IMR-90 (cell line): ENCODE data around the gene MYO1D. TPM values are rescaled to one million over a fixed set of nuclear protein-coding genes. Genes with fewer than 3 reads are reported as not detected.

Experiments
- ATAC-seq: fragments of 200-7000 bp; cut with Tn5 transposase; 2 replicates; pipeline ENCODE4 v1.9.1; 2020; ENCODE audit warnings: low read depth, mild to moderate bottlenecking, moderate library complexity
- BruUV-seq: library from RNA; stranded (reverse); fragments of 400-500 nt; replicated peaks from 2 replicates; lab custom pipeline; 2021; lab: Mats Ljungman, UMichigan
- CTCF ChIA-PET: fragments of 300-600 bp; formaldehyde crosslinking; extraction: SDS; loops from one replicate; lab custom pipeline; 2021; ENCODE audit warnings: antibody characterized with exemption; lab: Yijun Ruan, JAX
- POLR2A ChIA-PET: fragments of 300-600 bp; sonication (Branson Sonifier 250); formaldehyde crosslinking; loops from one replicate; lab custom pipeline; 2022; ENCODE audit warnings: antibody characterized with exemption; ENCODE audit not compliant: unreplicated experiment; lab: Charles Lee
- DNase-seq: peaks from one replicate; pipeline ENCODE4 v3.0.0; 2013
- H2AFZ ChIP-seq: replicated peaks from 2 replicates; pipeline ENCODE3; 2013; ENCODE audit warnings: low read length, mild to moderate bottlenecking; ENCODE audit not compliant: poor library complexity
- H2AK5ac ChIP-seq: 2 replicates; pipeline ENCODE4 v1.6.1; 2013; ENCODE audit warnings: low read depth, low read length, inconsistent platforms
- H2AK9ac ChIP-seq: replicated peaks from 2 replicates; pipeline ENCODE3; 2013; ENCODE audit warnings: mild to moderate bottlenecking, low read depth, low read length, moderate library complexity; ENCODE audit not compliant: poor library complexity
- H2BK120ac ChIP-seq: 2 replicates; pipeline ENCODE4 v1.6.1; 2013; ENCODE audit warnings: low read depth, low read length, inconsistent platforms
- H2BK15ac ChIP-seq: 3 replicates; pipeline ENCODE4 v1.6.1; 2013; ENCODE audit warnings: low read depth, low read length, inconsistent platforms
- H2BK20ac ChIP-seq: 2 replicates; pipeline ENCODE4 v1.6.1; 2013; ENCODE audit warnings: low read depth, mild to moderate bottlenecking, inconsistent platforms, low read length, moderate library complexity
- H2BK5ac ChIP-seq: 2 replicates; pipeline ENCODE4 v1.6.1; 2013; ENCODE audit warnings: mild to moderate bottlenecking, low read depth, low read length, inconsistent platforms; ENCODE audit not compliant: poor library complexity, severe bottlenecking
- H3K14ac ChIP-seq: replicated peaks from 2 replicates; pipeline ENCODE4 v1.6.1; 2013; ENCODE audit warnings: low read depth, low read length, inconsistent platforms
- H3K18ac ChIP-seq: 2 replicates; pipeline ENCODE4 v1.6.1; 2013; ENCODE audit warnings: low read depth, low read length, control low read depth
- H3K23ac ChIP-seq: 2 replicates; pipeline ENCODE4 v1.6.1; 2013; ENCODE audit warnings: low read depth, low read length, inconsistent platforms
- H3K27ac ChIP-seq: 2 replicates; pipeline ENCODE4 v1.5.1; 2013; ENCODE audit warnings: mild to moderate bottlenecking, control low read depth, low read length; ENCODE audit not compliant: insufficient read depth
- H3K27me3 ChIP-seq: 2 replicates; pipeline ENCODE4 v1.6.1; 2013; ENCODE audit warnings: low read length; ENCODE audit not compliant: control insufficient read depth, insufficient read depth
- H3K36me3 ChIP-seq: 2 replicates; pipeline ENCODE4 v1.6.1; 2013; ENCODE audit warnings: low read length, mixed read lengths; ENCODE audit not compliant: control insufficient read depth, insufficient read depth
- H3K4ac ChIP-seq: 2 replicates; pipeline ENCODE4 v1.6.1; 2013; ENCODE audit warnings: low read depth, low read length, inconsistent platforms
- H3K4me1 ChIP-seq: 2 replicates; pipeline ENCODE4 v1.6.1; 2013; ENCODE audit warnings: low read length, mixed read lengths; ENCODE audit not compliant: control insufficient read depth, insufficient read depth
- H3K4me2 ChIP-seq: 2 replicates; pipeline ENCODE4 v1.6.1; 2013; ENCODE audit warnings: low read depth, mild to moderate bottlenecking, control low read depth, low read length, moderate library complexity
- H3K4me3 ChIP-seq: 2 replicates; pipeline ENCODE4 v1.5.1; 2013; ENCODE audit warnings: low read depth, mild to moderate bottlenecking, control low read depth, low read length, moderate library complexity; ENCODE audit not compliant: insufficient read depth
- H3K56ac ChIP-seq: 2 replicates; pipeline ENCODE4 v1.6.1; 2013; ENCODE audit warnings: low read length, inconsistent platforms; ENCODE audit not compliant: insufficient read depth; ENCODE audit errors: extremely low read depth
- H3K79me1 ChIP-seq, 2 experiments: 2 replicates each; pipeline ENCODE4 v1.6.1; 2013; ENCODE audit warnings: low read length in 2 of 2, inconsistent platforms in 1 of 2, low read depth in 1 of 2
- H3K9ac ChIP-seq: 2 replicates; pipeline ENCODE4 v1.6.1; 2013; ENCODE audit warnings: low read depth, low read length, control low read depth
- H3K9me1 ChIP-seq: 2 replicates; pipeline ENCODE4 v1.6.1; 2013; ENCODE audit warnings: low read length, inconsistent platforms; ENCODE audit not compliant: insufficient read depth
- H3K9me3 ChIP-seq: 2 replicates; pipeline ENCODE4 v1.6.1; 2013; ENCODE audit warnings: low read length; ENCODE audit not compliant: control insufficient read depth, insufficient read depth
- H4K20me1 ChIP-seq: 2 replicates; pipeline ENCODE4 v1.6.1; 2013; ENCODE audit warnings: low read length, inconsistent platforms; ENCODE audit not compliant: insufficient read depth
- H4K5ac ChIP-seq: 2 replicates; pipeline ENCODE4 v1.6.1; 2013; ENCODE audit warnings: mild to moderate bottlenecking, low read depth, low read length, control low read depth
- H4K8ac ChIP-seq, 2 experiments: 2 replicates each; pipeline ENCODE4 v1.6.1; 2013; ENCODE audit warnings: low read depth in 2 of 2, low read length in 2 of 2, control low read depth in 1 of 2, inconsistent platforms in 1 of 2
- H4K91ac ChIP-seq: 2 replicates; pipeline ENCODE4 v1.6.1; 2013; ENCODE audit warnings: low read depth, low read length, inconsistent platforms; ENCODE audit not compliant: insufficient read depth
- BHLHE40 ChIP-seq: fragments of 150-350 bp; IDR thresholded peaks from 2 replicates; pipeline ENCODE4 v1.6.1; 2016; ENCODE audit warnings: mild to moderate bottlenecking, low read depth, low read length
- CEBPB ChIP-seq: IDR thresholded peaks from 2 replicates; pipeline ENCODE4 v1.6.1; 2012; ENCODE audit warnings: low read depth, low read length, improper control_type of control experiment
- CHD1 ChIP-seq: IDR thresholded peaks from 2 replicates; pipeline ENCODE4 v1.6.1; 2012; ENCODE audit warnings: low read depth, low read length, improper control_type of control experiment
- CTCF ChIP-seq: conservative IDR thresholded peaks from 2 replicates; pipeline ENCODE4 v1.5.1; 2012; ENCODE audit warnings: mild to moderate bottlenecking, low read depth, low read length, improper control_type of control experiment
- ELK1 ChIP-seq: fragments of 150-350 bp; IDR thresholded peaks from 2 replicates; pipeline ENCODE4 v1.6.1; 2016; ENCODE audit warnings: low read depth, mild to moderate bottlenecking, low read length, moderate library complexity, borderline replicate concordance
- FOS ChIP-seq: fragments of 150-350 bp; IDR thresholded peaks from 2 replicates; pipeline ENCODE4 v1.6.1; 2016; ENCODE audit warnings: low read depth, low read length
- MAFK ChIP-seq: IDR thresholded peaks from 2 replicates; pipeline ENCODE4 v1.6.1; 2012; ENCODE audit warnings: low read depth, low read length, improper control_type of control experiment
- MAZ ChIP-seq: IDR thresholded peaks from 2 replicates; pipeline ENCODE4 v1.6.1; 2012; ENCODE audit warnings: low read depth, mild to moderate bottlenecking, low read length, improper control_type of control experiment, moderate library complexity, borderline replicate concordance
- MXI1 ChIP-seq: IDR thresholded peaks from 2 replicates; pipeline ENCODE4 v1.6.1; 2012; ENCODE audit warnings: low read depth, mild to moderate bottlenecking, low read length, moderate library complexity, borderline replicate concordance
- NFE2L2 ChIP-seq: fragments of 150-350 bp; IDR thresholded peaks from 2 replicates; pipeline ENCODE4 v1.6.1; 2016; ENCODE audit warnings: low read depth, mild to moderate bottlenecking, low read length
- POLR2A ChIP-seq: IDR thresholded peaks from 2 replicates; pipeline ENCODE4 v1.6.1; 2012; ENCODE audit warnings: mild to moderate bottlenecking, low read depth, low read length
- RAD21 ChIP-seq: IDR thresholded peaks from 2 replicates; pipeline ENCODE4 v1.6.1; 2012; ENCODE audit warnings: low read length, improper control_type of control experiment
- RCOR1 ChIP-seq: IDR thresholded peaks from 2 replicates; pipeline ENCODE4 v1.6.1; 2012; ENCODE audit warnings: mild to moderate bottlenecking, low read length, improper control_type of control experiment; ENCODE audit not compliant: insufficient replicate concordance
- RFX5 ChIP-seq: IDR thresholded peaks from 2 replicates; pipeline ENCODE4 v1.8.0; 2012; ENCODE audit warnings: low read depth, mild to moderate bottlenecking, low read length, moderate library complexity
- SMC3 ChIP-seq: fragments of 150-350 bp; IDR thresholded peaks from 2 replicates; pipeline ENCODE4 v1.6.1; 2016; ENCODE audit warnings: low read depth, mild to moderate bottlenecking, antibody characterized with exemption, low read length, moderate library complexity
- USF2 ChIP-seq: fragments of 150-350 bp; IDR thresholded peaks from 2 replicates; pipeline ENCODE4 v1.6.1; 2017; ENCODE audit warnings: mild to moderate bottlenecking, antibody characterized with exemption, low read length, low read depth
- WGBS, 2 experiments: methylation state at CpG; one replicate each; pipeline versions ENCODE4 v1.1.5 to v1.1.7; 2013; ENCODE audit warnings: missing lambda C conversion rate in 2 of 2; ENCODE audit not compliant: insufficient read length in 1 of 2; ENCODE audit errors: extremely low coverage in 2 of 2; 5-methylcytosine and 5-hydroxymethylcytosine counted together
- dilution Hi-C: fragments of 300-500 bp; cut with HindIII; formaldehyde crosslinking; loops from one replicate; pipeline ENCODE4 v1.14.3; 2018; ENCODE audit warnings: low sequenced_read_pairs; ENCODE audit not compliant: unreplicated experiment
- in situ Hi-C: fragments of 300-500 bp; cut with MboI; formaldehyde crosslinking; loops from 3 replicates; pipeline ENCODE4 v1.14.3; 2019; ENCODE audit warnings: low sequenced_read_pairs, inconsistent platforms, mixed read lengths
- intact Hi-C: fragments of 100-400 bp; cut with micrococcal nuclease; formaldehyde crosslinking; loops from 2 replicates; pipeline ENCODE4 v1.10.0; 2022
- polyA plus RNA-seq, 3 experiments: library from polyadenylated mRNA; depleted of rRNA; stranded (reverse); fragments of >200 nt; gene quantifications; 2 replicates each; pipeline ENCODE4 v1.2.3, GENCODE V29; 2012; ENCODE audit warnings: low replicate concordance in 1 of 3
- total RNA-seq: library from RNA; depleted of rRNA; stranded (reverse); fragments of >200 nt; gene quantifications from 2 replicates; pipeline ENCODE4 v1.2.3, GENCODE V29; 2012

MYO1D gene
- total and polyA plus RNA-seq, 2 of the 4 experiments (the other 2 are of a cell fraction): 0.63 to 0.90 TPM

- H4K8ac ChIP-seq: no peak overlapping the region
- WGBS, 2 experiments: 97% methylated on average over 6 of the region's 11 CpGs; no CpG with 5 or more reads in 1 of the 2 experiments
- no peak overlapping the region for H3K23ac ChIP-seq
- H3K9ac ChIP-seq: no peak overlapping the region
- H3K79me1 ChIP-seq: no peaks in the 10 kb centered on the region
- no peak overlapping the region for H3K4ac ChIP-seq
- no peaks in the 10 kb centered on the region for H3K9me3 ChIP-seq
- no peak overlapping the region for H3K27ac ChIP-seq
- no peak overlapping the region for H3K4me2 ChIP-seq
- no peak overlapping the region for H2BK120ac ChIP-seq
- H2BK20ac ChIP-seq: no peak overlapping the region
- no peak overlapping the region for H4K91ac ChIP-seq
- H3K4me1 ChIP-seq: no peaks in the 10 kb centered on the region
- POLR2A ChIA-PET: no interaction called here
- peaks cover 10% of the 10 kb centered on the region for H3K27me3 ChIP-seq
- H3K36me3 ChIP-seq: no peaks in the 10 kb centered on the region
- no peak overlapping the region for H2AFZ ChIP-seq
- intact Hi-C loops (no loop called here), in situ Hi-C loops (no loop called here), dilution Hi-C loops (no loop called here)
- H3K4me3 ChIP-seq: no peak overlapping the region
- TF ChIP-seq USF2: no peak
- no peak for TF ChIP-seq RAD21
- no peak for TF ChIP-seq RCOR1
- no peak for TF ChIP-seq CTCF
- TF ChIP-seq BHLHE40: no peak
- TF ChIP-seq FOS: no peak
- no peak for TF ChIP-seq CEBPB
- no peak for TF ChIP-seq ELK1
- no peak for TF ChIP-seq MXI1
- TF ChIP-seq RFX5: no peak
- TF ChIP-seq SMC3: no peak
- TF ChIP-seq NFE2L2: no peak
- TF ChIP-seq CHD1: no peak
- no peak for TF ChIP-seq MAZ
- no peak for TF ChIP-seq POLR2A
- TF ChIP-seq MAFK: no peak
- CTCF ChIA-PET: interaction anchor here (0.7 kb wide), 1 partner anchor 73 kb away, joined by 8 read pairs; no protein-coding TSS in a partner anchor
- no peaks in the 10 kb centered on the region for H3K9me1 ChIP-seq
- BruUV-seq: no TSS peak
- H2AK5ac ChIP-seq: no peak overlapping the region
- H4K5ac ChIP-seq: no peak overlapping the region
- no peak overlapping the region for H2AK9ac ChIP-seq
- no peak overlapping the region for H2BK15ac ChIP-seq
- no peak overlapping the region for H2BK5ac ChIP-seq
- no peak overlapping the region for H3K56ac ChIP-seq
- no peak overlapping the region for H3K14ac ChIP-seq
- no peak for ATAC-seq
- no peak overlapping the region for H3K18ac ChIP-seq
- no peaks in the 10 kb centered on the region for H4K20me1 ChIP-seq
- DNase-seq: no peak
Observed at GRCh38 chr17:32629563-32630190, 247.2 kb downstream of the MYO1D start.
